HCT116 (cell line): ENCODE measurements around the gene EFCAB8. TPM values are rescaled to one million over a fixed set of nuclear protein-coding genes. Genes with fewer than 3 reads are reported as not detected.

Source experiments
- ATAC-seq: fragments of 200-7000 bp; cut with Tn5 transposase; 2 replicates; pipeline ENCODE4 v1.9.1; 2020; ENCODE audit warnings: mild to moderate bottlenecking, moderate library complexity
- BruUV-seq: library from RNA; stranded (reverse); fragments of 400-500 nt; replicated peaks from 2 replicates; lab custom pipeline; 2021; lab: Mats Ljungman, UMichigan
- CTCF ChIA-PET: fragments of 300-600 bp; sonication (Branson Sonifier 250); formaldehyde crosslinking; loops from one replicate; lab custom pipeline; 2021; ENCODE audit warnings: antibody characterized with exemption; lab: Charles Lee
- POLR2A ChIA-PET: fragments of 300-600, 350-600 bp; sonication (Branson Sonifier 250); formaldehyde crosslinking; loops from one replicate; lab custom pipeline; 2021; ENCODE audit warnings: antibody characterized with exemption; lab: Charles Lee
- RAD21 ChIA-PET, 2 experiments: fragments of 300-600 bp; sonication (Branson Sonifier 250); formaldehyde crosslinking; loops; one replicate each; lab custom pipeline; 2023; ENCODE audit warnings: low total read pairs in 2 of 2; ENCODE audit not compliant: uncharacterized antibody in 2 of 2, unreplicated experiment in 2 of 2, low non-redundant PET in 1 of 2; lab: Charles Lee
- DNase-seq: peaks from one replicate; pipeline ENCODE4 v3.0.0-alpha.2; 2010; ENCODE audit warnings: low read depth, low spot score
- H2AFZ ChIP-seq: fragments of 200-600 bp; shearing (Covaris generic), sonication (generic); 2 replicates; pipeline ENCODE4 v1.6.1; 2017; ENCODE audit warnings: low read depth, mixed run types, mixed read lengths, antibody characterized with exemption, low read length; ENCODE audit not compliant: poor library complexity, severe bottlenecking
- H3K27ac ChIP-seq: 2 replicates; pipeline ENCODE4 v1.5.1; 2012; ENCODE audit warnings: low read depth, low read length
- H3K27me3 ChIP-seq: fragments of 200-600 bp; sonication (generic); 2 replicates; pipeline ENCODE4 v1.6.1; 2016; ENCODE audit warnings: mixed run types, low read length, mixed read lengths; ENCODE audit not compliant: insufficient read depth
- H3K36me3 ChIP-seq, 2 experiments: fragments of 200-500 bp in 1 of 2; fragments of 200-600 bp in 1 of 2; sonication (Bioruptor generic) in 1 of 2; sonication (generic) in 1 of 2; 2 replicates each; pipeline versions ENCODE4 v1.5.1 to v1.6.1; 2014 to 2016; ENCODE audit warnings: low read length in 2 of 2, inconsistent platforms in 1 of 2, mixed read lengths in 1 of 2, mixed run types in 1 of 2; ENCODE audit not compliant: insufficient read depth in 2 of 2, control insufficient read depth in 1 of 2
- H3K4me1 ChIP-seq, 2 experiments: fragments of 200-600 bp in 1 of 2; sonication (generic) in 1 of 2; 2 replicates each; pipeline versions ENCODE4 v1.5.1 to v1.6.1; 2012 to 2017; ENCODE audit warnings: low read length in 2 of 2, inconsistent platforms in 1 of 2, mild to moderate bottlenecking in 1 of 2, mixed read lengths in 1 of 2, mixed run types in 1 of 2, moderate library complexity in 1 of 2; ENCODE audit not compliant: insufficient read depth in 2 of 2, control insufficient read depth in 1 of 2
- H3K4me2 ChIP-seq: fragments of 200-600 bp; sonication (generic); 2 replicates; pipeline ENCODE4 v1.6.1; 2017; ENCODE audit warnings: mixed run types, low read length, mixed read lengths
- H3K4me3 ChIP-seq, 2 experiments: fragments of 200-600 bp in 1 of 2; sonication (generic) in 1 of 2; replicated peaks in 1 of 2; 2 replicates each; pipeline ENCODE4 v1.5.1; 2011 to 2016; ENCODE audit warnings: low read length in 2 of 2, control low read depth in 1 of 2, low read depth in 1 of 2, mild to moderate bottlenecking in 1 of 2, mixed read lengths in 1 of 2, mixed run types in 1 of 2
- H3K79me2 ChIP-seq: fragments of 200-600 bp; sonication (generic); 2 replicates; pipeline ENCODE4 v1.6.1; 2017; ENCODE audit warnings: mild to moderate bottlenecking, mixed run types, low read length, moderate library complexity, mixed read lengths; ENCODE audit not compliant: insufficient read depth
- H3K9ac ChIP-seq: fragments of 200-600 bp; sonication (generic); 2 replicates; pipeline ENCODE4 v1.6.1; 2016; ENCODE audit warnings: low read length, mixed read lengths
- H3K9me2 ChIP-seq: fragments of 200-600 bp; sonication (generic), shearing (Covaris generic); 2 replicates; pipeline ENCODE4 v1.6.1; 2017; ENCODE audit warnings: mixed run types, mild to moderate bottlenecking, moderate library complexity; ENCODE audit not compliant: insufficient read depth
- H3K9me3 ChIP-seq, 2 experiments: fragments of 200-500 bp in 1 of 2; fragments of 200-600 bp in 1 of 2; sonication (Bioruptor generic) in 1 of 2; sonication (generic) in 1 of 2; 2 replicates each; pipeline ENCODE4 v1.6.1; 2014 to 2017; ENCODE audit warnings: low read length in 2 of 2, mixed read lengths in 2 of 2, inconsistent platforms in 1 of 2, low read depth in 1 of 2, mild to moderate bottlenecking in 1 of 2, mixed run types in 1 of 2, moderate library complexity in 1 of 2; ENCODE audit not compliant: control insufficient read depth in 1 of 2, insufficient read depth in 1 of 2
- H4K20me1 ChIP-seq: fragments of 200-600 bp; sonication (generic), shearing (Covaris generic); 2 replicates; pipeline ENCODE4 v1.6.1; 2017; ENCODE audit warnings: mixed run types, mild to moderate bottlenecking, moderate library complexity; ENCODE audit not compliant: insufficient read depth
- CBX3 ChIP-seq: IDR thresholded peaks from 2 replicates; pipeline ENCODE4 v1.6.1; 2012; ENCODE audit warnings: low read depth
- EGR1 ChIP-seq: IDR thresholded peaks from 2 replicates; pipeline ENCODE4 v1.6.1; 2012; ENCODE audit warnings: low read depth
- EZH2 ChIP-seq: fragments of 200-600 bp; sonication (generic); IDR thresholded peaks from 2 replicates; pipeline ENCODE4 v1.6.1; 2017; ENCODE audit warnings: antibody characterized with exemption, mixed run types
- EZH2phosphoT487 ChIP-seq: fragments of 200-600 bp; IDR thresholded peaks from 2 replicates; pipeline ENCODE4 v1.6.1; 2018; ENCODE audit warnings: antibody characterized with exemption, borderline replicate concordance
- FOSL1 ChIP-seq: IDR thresholded peaks from 2 replicates; pipeline ENCODE4 v1.6.1; 2012; ENCODE audit warnings: low read depth
- JUND ChIP-seq: IDR thresholded peaks from 2 replicates; pipeline ENCODE4 v1.6.1; 2012
- POLR2A ChIP-seq: IDR thresholded peaks from 2 replicates; pipeline ENCODE4 v1.7.0; 2011; ENCODE audit warnings: borderline replicate concordance; ENCODE audit not compliant: insufficient read depth, insufficient read length; ENCODE audit errors: extremely low read depth
- POLR2AphosphoS5 ChIP-seq: IDR thresholded peaks from 2 replicates; pipeline ENCODE4 v1.6.1; 2011; ENCODE audit warnings: mild to moderate bottlenecking, low read depth, low read length, moderate library complexity
- RAD21 ChIP-seq: IDR thresholded peaks from 2 replicates; pipeline ENCODE4 v1.6.1; 2012; ENCODE audit warnings: low read depth, mild to moderate bottlenecking
- SIN3A ChIP-seq: IDR thresholded peaks from 2 replicates; pipeline ENCODE4 v1.6.1; 2012; ENCODE audit warnings: low read depth
- SP1 ChIP-seq: IDR thresholded peaks from 2 replicates; pipeline ENCODE4 v1.6.1; 2012; ENCODE audit warnings: low read depth
- YY1 ChIP-seq: IDR thresholded peaks from 2 replicates; pipeline ENCODE4 v1.6.1; 2011; ENCODE audit warnings: low read length, low read depth, moderate library complexity, mild to moderate bottlenecking; ENCODE audit not compliant: insufficient replicate concordance; ENCODE audit errors: extremely low read depth
- ZFX ChIP-seq: fragments of 450-650 bp; IDR thresholded peaks from 2 replicates; pipeline ENCODE4 v1.6.1; 2017
- intact Hi-C: fragments of 100-400 bp; cut with micrococcal nuclease; formaldehyde crosslinking; loops from 2 replicates; pipeline ENCODE4 v1.10.0; 2022
- total RNA-seq: library from RNA; stranded (reverse); gene quantifications from one replicate; pipeline ENCODE4 v1.2.1, GENCODE V29; 2021; ENCODE audit not compliant: unreplicated experiment
- TF ChIP-seq, protein P1 (sequence below): IDR thresholded peaks from 2 replicates; pipeline ENCODE4 v1.6.1; 2011; ENCODE audit warnings: mild to moderate bottlenecking, low read length, moderate library complexity; ENCODE audit not compliant: insufficient replicate concordance; ENCODE audit errors: extremely low read depth

Gene EFCAB8
- total RNA-seq, 1 experiment from 2014 or later = 0.42 TPM

DNA sequence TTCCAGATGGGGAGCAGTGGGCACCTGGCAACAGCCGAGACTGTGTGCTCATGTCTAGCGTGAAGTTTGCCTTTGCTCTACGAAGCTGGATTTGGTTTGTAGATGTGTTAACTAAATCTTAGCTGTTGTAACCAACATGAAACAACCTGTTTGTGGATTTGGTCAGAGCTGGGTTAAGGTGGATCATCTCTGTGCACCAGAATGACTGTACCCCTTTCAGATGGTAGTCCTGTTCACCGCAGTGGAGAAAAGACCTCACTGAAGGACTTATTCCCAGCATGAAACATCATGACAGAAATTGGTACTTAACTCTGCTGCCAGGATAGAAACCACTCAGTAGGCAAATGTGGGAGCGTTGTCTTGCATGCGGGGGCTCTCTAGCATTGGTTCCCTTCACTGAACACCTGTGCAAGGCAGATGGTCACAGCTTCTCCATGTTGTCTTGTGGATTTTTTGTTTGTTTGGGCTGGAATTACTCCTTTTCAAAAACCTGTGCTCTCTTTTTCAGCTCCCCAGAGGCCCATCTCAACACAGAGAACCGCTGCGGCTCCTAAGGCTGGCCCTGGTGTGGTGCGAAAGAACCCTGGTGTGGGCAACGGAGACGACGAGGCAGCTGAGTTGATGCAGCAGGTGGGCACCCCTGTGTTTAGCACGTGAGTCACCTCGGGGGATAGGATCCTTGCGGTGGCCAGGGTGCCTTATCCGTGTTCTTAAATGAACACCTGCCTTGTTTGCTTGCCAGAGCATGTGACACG lies 19.3 kb upstream of the EFCAB8 start:
- no peaks in the 10 kb centered on the region for H3K27me3 ChIP-seq
- ChIA-PET CTCF (no interaction called here), RAD21 (no interaction called here), POLR2A (no interaction called here)
- no peak overlapping the region for H3K27ac ChIP-seq
- BruUV-seq = no TSS peak
- intact Hi-C loops = no loop called here
- no peaks in the 10 kb centered on the region for H3K9me2 ChIP-seq
- H3K9me3 ChIP-seq = no peaks in the 10 kb centered on the region
- H3K4me2 ChIP-seq = no peak overlapping the region
- H3K4me3 ChIP-seq = no peak overlapping the region
- ATAC-seq (no peak), DNase-seq (no peak)
- TF ChIP-seq JUND (no peak), EGR1 (no peak), EZH2phosphoT487 (no peak), EZH2 (no peak), ZFX (no peak), SIN3A (no peak), POLR2AphosphoS5 (no peak), CBX3 (no peak), SP1 (no peak), FOSL1 (no peak), YY1 (no peak), RAD21 (no peak), POLR2A (no peak)
- TF ChIP-seq, protein P1, sequence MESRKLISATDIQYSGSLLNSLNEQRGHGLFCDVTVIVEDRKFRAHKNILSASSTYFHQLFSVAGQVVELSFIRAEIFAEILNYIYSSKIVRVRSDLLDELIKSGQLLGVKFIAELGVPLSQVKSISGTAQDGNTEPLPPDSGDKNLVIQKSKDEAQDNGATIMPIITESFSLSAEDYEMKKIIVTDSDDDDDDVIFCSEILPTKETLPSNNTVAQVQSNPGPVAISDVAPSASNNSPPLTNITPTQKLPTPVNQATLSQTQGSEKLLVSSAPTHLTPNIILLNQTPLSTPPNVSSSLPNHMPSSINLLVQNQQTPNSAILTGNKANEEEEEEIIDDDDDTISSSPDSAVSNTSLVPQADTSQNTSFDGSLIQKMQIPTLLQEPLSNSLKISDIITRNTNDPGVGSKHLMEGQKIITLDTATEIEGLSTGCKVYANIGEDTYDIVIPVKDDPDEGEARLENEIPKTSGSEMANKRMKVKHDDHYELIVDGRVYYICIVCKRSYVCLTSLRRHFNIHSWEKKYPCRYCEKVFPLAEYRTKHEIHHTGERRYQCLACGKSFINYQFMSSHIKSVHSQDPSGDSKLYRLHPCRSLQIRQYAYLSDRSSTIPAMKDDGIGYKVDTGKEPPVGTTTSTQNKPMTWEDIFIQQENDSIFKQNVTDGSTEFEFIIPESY = no peak
- no peak overlapping the region for H2AFZ ChIP-seq
- H3K36me3 ChIP-seq = peaks cover 46 to 58% of the 10 kb centered on the region in 2 experiments
- H3K79me2 ChIP-seq = peaks cover 81% of the 10 kb centered on the region
- H3K4me1 ChIP-seq = no peaks in the 10 kb centered on the region
- H4K20me1 ChIP-seq = no peaks in the 10 kb centered on the region
- no peak overlapping the region for H3K9ac ChIP-seq
